ENCODE results near the gene ROMO1.
"Not testable (repeated sequence)": the region's sequence is repeated elsewhere in the genome, so short reads cannot be mapped to it uniquely, and the experiment has no call there.

The ROMO1 gene

GRCh38 chr20:35711588-35712209 lies 12.5 kb downstream of the ROMO1 start:
- DNase-seq: no peak

- not testable (repeated sequence) for DNase-seq
Observed at GRCh38 chr20:35713120-35713519, 13.9 kb downstream of the ROMO1 start.

GRCh38 chr20:35714127-35714526 lies 14.9 kb downstream of the ROMO1 start:
- DNase-seq: no peak

- DNase-seq: no peak
Observed at GRCh38 chr20:35715652-35716051, 16.4 kb downstream of the ROMO1 start.

- DNase-seq: no peak
Observed at GRCh38 chr20:35716330-35716729, 17.1 kb downstream of the ROMO1 start.

- not testable (repeated sequence) for DNase-seq
Observed at GRCh38 chr20:35718321-35718720, 19.1 kb downstream of the ROMO1 start.

- DNase-seq: no peak
Observed at GRCh38 chr20:35718972-35719635, 19.9 kb downstream of the ROMO1 start.

GRCh38 chr20:35719717-35720116 lies 20.5 kb downstream of the ROMO1 start:
- no peak for DNase-seq

GRCh38 chr20:35720165-35721123 lies 21.2 kb downstream of the ROMO1 start:
- DNase-seq: no peak

GRCh38 chr20:35721219-35721618 lies 22.0 kb downstream of the ROMO1 start:
- DNase-seq: no peak

- no peak for DNase-seq
Observed at GRCh38 chr20:35721621-35722020, 22.4 kb downstream of the ROMO1 start.

GRCh38 chr20:35723275-35723639 lies 24.1 kb downstream of the ROMO1 start:
- DNase-seq: not testable (repeated sequence)

GRCh38 chr20:35723652-35724320 lies 24.6 kb downstream of the ROMO1 start:
- not testable (repeated sequence) for DNase-seq

GRCh38 chr20:35724321-35725230 lies 25.4 kb downstream of the ROMO1 start:
- no peak for DNase-seq

GRCh38 chr20:35726842-35727711 lies 27.9 kb downstream of the ROMO1 start:
- no peak for DNase-seq

- DNase-seq: no peak
Observed at GRCh38 chr20:35729283-35729807, 30.1 kb downstream of the ROMO1 start.

GRCh38 chr20:35729836-35730582 lies 30.8 kb downstream of the ROMO1 start:
- DNase-seq: no peak

- no peak for DNase-seq
Observed at GRCh38 chr20:35730583-35731468, 31.6 kb downstream of the ROMO1 start.

GRCh38 chr20:35731469-35731788 lies 32.2 kb downstream of the ROMO1 start:
- no peak for DNase-seq

All from DMS79 treated with DMSO at 0.1 percent for 48 hours (cell line).